H1 (cell line): ENCODE results near the gene RS1. TPM values are rescaled to one million over a fixed set of nuclear protein-coding genes. Genes with fewer than 3 reads are reported as not detected.

Source experiments
- CTCF ChIA-PET: fragments of 300-600 bp; sonication (Branson Sonifier 250); formaldehyde crosslinking; loops from one replicate; lab custom pipeline; 2021; ENCODE audit not compliant: partially characterized antibody; lab: Charles Lee
- POLR2A ChIA-PET: fragments of 300-600 bp; sonication (Branson Sonifier 250); formaldehyde crosslinking; loops from one replicate; lab custom pipeline; 2021; ENCODE audit warnings: inconsistent platforms; ENCODE audit not compliant: partially characterized antibody; lab: Charles Lee
- DNase-seq, 2 experiments: peaks; one replicate each; pipeline versions ENCODE4 v3.0.0 to v3.0.0-alpha.2; 2010 to 2022; ENCODE audit warnings: low spot score in 2 of 2, low read depth in 1 of 2, mixed read lengths in 1 of 2
- FAIRE-seq: peaks from 2 replicates; lab custom pipeline; 2011; peaks lifted over from hg19 to GRCh38; lab: Jason Lieb, UNC
- H2AFZ ChIP-seq: 2 replicates; pipeline ENCODE4 v1.8.1; 2012; ENCODE audit warnings: low read length, inconsistent platforms
- H2AK5ac ChIP-seq: 2 replicates; pipeline ENCODE4 v1.6.1; 2013; ENCODE audit warnings: low read depth, low read length
- H2BK120ac ChIP-seq: replicated peaks from 2 replicates; pipeline ENCODE3; 2013; ENCODE audit warnings: low read depth, low read length, inconsistent platforms
- H2BK12ac ChIP-seq: 2 replicates; pipeline ENCODE4 v1.6.1; 2013; ENCODE audit warnings: low read depth, low read length
- H2BK15ac ChIP-seq: 2 replicates; pipeline ENCODE4 v1.6.1; 2013; ENCODE audit warnings: low read length
- H2BK20ac ChIP-seq: 2 replicates; pipeline ENCODE4 v1.6.1; 2013; ENCODE audit warnings: low read length
- H2BK5ac ChIP-seq: 2 replicates; pipeline ENCODE4 v1.6.1; 2013; ENCODE audit warnings: low read depth, low read length
- H3K14ac ChIP-seq: 2 replicates; pipeline ENCODE4 v1.6.1; 2013; ENCODE audit warnings: inconsistent platforms; ENCODE audit not compliant: insufficient read length
- H3K18ac ChIP-seq: 2 replicates; pipeline ENCODE4 v1.6.1; 2013; ENCODE audit warnings: low read length; ENCODE audit errors: extremely low read depth
- H3K23ac ChIP-seq: 2 replicates; pipeline ENCODE4 v1.6.1; 2013; ENCODE audit warnings: inconsistent platforms; ENCODE audit not compliant: insufficient read length
- H3K23me2 ChIP-seq: 2 replicates; pipeline ENCODE4 v1.6.1; 2013; ENCODE audit warnings: low read depth, low read length
- H3K27ac ChIP-seq: 2 replicates; pipeline ENCODE4 v1.6.1; 2011; ENCODE audit warnings: low read depth, low read length, inconsistent platforms
- H3K27me3 ChIP-seq, 4 experiments: replicated peaks in 1 of 4; 1 replicate in 1 of 4; 2 replicates in 3 of 4; pipeline versions ENCODE4 v1.6.1 to v1.8.1; 2011 to 2013; ENCODE audit warnings: low read length in 3 of 4, mild to moderate bottlenecking in 3 of 4, inconsistent platforms in 2 of 4, mixed read lengths in 2 of 4, moderate library complexity in 1 of 4; ENCODE audit not compliant: control insufficient read depth in 3 of 4, insufficient read depth in 3 of 4; ENCODE audit errors: extremely low read depth in 1 of 4
- H3K36me3 ChIP-seq, 4 experiments: 2 replicates each; pipeline versions ENCODE4 v1.6.1 to v1.8.1; 2011 to 2013; ENCODE audit warnings: mild to moderate bottlenecking in 4 of 4, low read length in 3 of 4, moderate library complexity in 2 of 4, control low read depth in 1 of 4, inconsistent platforms in 1 of 4; ENCODE audit not compliant: insufficient read depth in 4 of 4, control insufficient read depth in 2 of 4
- H3K4ac ChIP-seq: replicated peaks from 2 replicates; pipeline ENCODE3; 2013; ENCODE audit warnings: low read length, low read depth, mixed read lengths, inconsistent platforms; ENCODE audit not compliant: insufficient read length
- H3K4me1 ChIP-seq, 4 experiments: replicated peaks in 1 of 4; 1 replicate in 1 of 4; 2 replicates in 3 of 4; pipeline versions ENCODE4 v1.6.1 to v1.8.1; 2011 to 2013; ENCODE audit warnings: low read length in 3 of 4, inconsistent platforms in 2 of 4, mixed read lengths in 1 of 4; ENCODE audit not compliant: insufficient read depth in 4 of 4, control insufficient read depth in 3 of 4
- H3K4me2 ChIP-seq, 2 experiments: 2 replicates each; pipeline versions ENCODE4 v1.6.1 to v1.8.1; 2011 to 2013; ENCODE audit warnings: low read depth in 2 of 2, low read length in 2 of 2, control low read depth in 1 of 2, inconsistent platforms in 1 of 2, mild to moderate bottlenecking in 1 of 2; ENCODE audit not compliant: insufficient read depth in 1 of 2
- H3K4me3 ChIP-seq, 4 experiments: fragments of 200-600, 300-600 bp in 1 of 4; sonication (generic), shearing (Covaris generic), sonication (Bioruptor Twin) in 1 of 4; 2 replicates each; pipeline versions ENCODE4 v1.5.1 to v1.8.1; 2011 to 2016; ENCODE audit warnings: low read length in 4 of 4, low read depth in 3 of 4, control low read depth in 2 of 4, inconsistent platforms in 2 of 4, mild to moderate bottlenecking in 2 of 4, mixed read lengths in 1 of 4, moderate library complexity in 1 of 4; ENCODE audit not compliant: insufficient read depth in 2 of 4; ENCODE audit errors: extremely low read depth in 1 of 4
- H3K56ac ChIP-seq: replicated peaks from 2 replicates; pipeline ENCODE3; 2013; ENCODE audit warnings: low read depth, mild to moderate bottlenecking, mixed read lengths, low read length, inconsistent platforms; ENCODE audit not compliant: insufficient read length
- H3K79me1 ChIP-seq: 2 replicates; pipeline ENCODE4 v1.6.1; 2013; ENCODE audit warnings: low read depth, low read length, control low read depth
- H3K79me2 ChIP-seq, 2 experiments: 2 replicates each; pipeline versions ENCODE4 v1.6.1 to v1.8.1; 2012 to 2013; ENCODE audit warnings: low read length in 2 of 2, mild to moderate bottlenecking in 2 of 2, inconsistent platforms in 1 of 2; ENCODE audit not compliant: insufficient read depth in 2 of 2, control insufficient read depth in 1 of 2
- H3K9ac ChIP-seq, 4 experiments: replicated peaks in 1 of 4; 1 replicate in 1 of 4; 2 replicates in 3 of 4; pipeline versions ENCODE4 v1.6.1 to v1.8.1; 2011 to 2013; ENCODE audit warnings: low read depth in 3 of 4, low read length in 3 of 4, control low read depth in 2 of 4, mild to moderate bottlenecking in 2 of 4, moderate library complexity in 2 of 4, inconsistent platforms in 1 of 4; ENCODE audit errors: extremely low read depth in 1 of 4
- H3K9me3 ChIP-seq, 2 experiments: 2 replicates each; pipeline versions ENCODE4 v1.6.1 to v1.8.1; 2012 to 2013; ENCODE audit warnings: mild to moderate bottlenecking in 2 of 2, moderate library complexity in 2 of 2, control low read depth in 1 of 2, inconsistent platforms in 1 of 2, low read depth in 1 of 2, low read length in 1 of 2, mixed read lengths in 1 of 2; ENCODE audit not compliant: insufficient read depth in 2 of 2
- H4K20me1 ChIP-seq, 2 experiments: replicated peaks in 1 of 2; 2 replicates each; pipeline versions ENCODE3 to v1.8.1; 2011 to 2013; ENCODE audit warnings: inconsistent platforms in 2 of 2, low read length in 2 of 2, mild to moderate bottlenecking in 1 of 2; ENCODE audit not compliant: insufficient read depth in 2 of 2, control insufficient read depth in 1 of 2
- H4K5ac ChIP-seq: 2 replicates; pipeline ENCODE4 v1.6.1; 2013; ENCODE audit warnings: low read length, low read depth, mixed read lengths, inconsistent platforms; ENCODE audit not compliant: insufficient read length
- H4K8ac ChIP-seq: 2 replicates; pipeline ENCODE4 v1.8.0; 2013; ENCODE audit warnings: mild to moderate bottlenecking, moderate library complexity, low read length, inconsistent platforms; ENCODE audit not compliant: insufficient read depth; ENCODE audit errors: extremely low read depth
- H4K91ac ChIP-seq: replicated peaks from 2 replicates; pipeline ENCODE3; 2013; ENCODE audit warnings: low read length, mixed read lengths, inconsistent platforms; ENCODE audit not compliant: insufficient read length
- BCL11A ChIP-seq, 2 experiments: IDR thresholded peaks; one replicate each; pipeline ENCODE4 v1.6.1; 2011; ENCODE audit warnings: low read depth in 2 of 2, low read length in 2 of 2, mild to moderate bottlenecking in 2 of 2
- CBX5 ChIP-seq: fragments of 300-800, 300-1000 bp; sonication (generic); IDR thresholded peaks from 2 replicates; pipeline ENCODE4 v1.7.1; 2016; ENCODE audit warnings: antibody characterized with exemption, low read length, low read depth
- CREB1 ChIP-seq: IDR thresholded peaks from 2 replicates; pipeline ENCODE4 v1.6.1; 2012; ENCODE audit warnings: inconsistent platforms
- GABPA ChIP-seq: IDR thresholded peaks from 2 replicates; pipeline ENCODE4 v1.6.1; 2011; ENCODE audit warnings: mild to moderate bottlenecking, low read length, moderate library complexity, borderline replicate concordance; ENCODE audit not compliant: insufficient read depth
- GTF2F1 ChIP-seq: IDR thresholded peaks from 2 replicates; pipeline ENCODE4 v1.6.1; 2012; ENCODE audit warnings: low read depth, low read length, improper control_type of control experiment, borderline replicate concordance
- KDM1A ChIP-seq: fragments of 200-600, 300-600 bp; sonication (generic); IDR thresholded peaks from 2 replicates; pipeline ENCODE4 v1.7.1; 2016; ENCODE audit warnings: mild to moderate bottlenecking, low read length, borderline replicate concordance
- KDM5A ChIP-seq: fragments of 200-600 bp; IDR thresholded peaks from 2 replicates; pipeline ENCODE4 v1.7.1; 2012; ENCODE audit warnings: mild to moderate bottlenecking, low read length, inconsistent platforms, mixed read lengths
- POU5F1 ChIP-seq: IDR thresholded peaks from 2 replicates; pipeline ENCODE4 v1.6.1; 2011; ENCODE audit warnings: low read depth, mild to moderate bottlenecking, low read length, moderate library complexity
- RBBP5 ChIP-seq: IDR thresholded peaks from 2 replicates; pipeline ENCODE4 v1.7.1; 2012; ENCODE audit warnings: low read depth, mild to moderate bottlenecking, inconsistent platforms, low read length, moderate library complexity, borderline replicate concordance
- RXRA ChIP-seq: IDR thresholded peaks from 2 replicates; pipeline ENCODE4 v1.6.1; 2011; ENCODE audit warnings: low read depth, mild to moderate bottlenecking, low read length, moderate library complexity; ENCODE audit not compliant: insufficient read depth
- SAP30 ChIP-seq: fragments of 300-600 bp; sonication (generic); IDR thresholded peaks from 2 replicates; pipeline ENCODE4 v1.7.1; 2012; ENCODE audit warnings: low read length, moderate library complexity, mild to moderate bottlenecking, inconsistent platforms; ENCODE audit not compliant: insufficient read depth, insufficient replicate concordance
- SRF ChIP-seq: IDR thresholded peaks from 2 replicates; pipeline ENCODE4 v1.6.1; 2011; ENCODE audit warnings: mild to moderate bottlenecking, low read depth, low read length, moderate library complexity
- SUZ12 ChIP-seq: fragments of 200-600 bp; sonication (generic); IDR thresholded peaks from 2 replicates; pipeline ENCODE4 v1.6.1; 2012; ENCODE audit warnings: mild to moderate bottlenecking, inconsistent platforms, low read length, moderate library complexity, mixed read lengths
- TAF7 ChIP-seq: optimal IDR thresholded peaks from 2 replicates; pipeline ENCODE3; 2011; ENCODE audit warnings: low read depth, mild to moderate bottlenecking, inconsistent platforms, low read length, moderate library complexity, borderline replicate concordance
- WGBS, 2 experiments: shearing (Covaris generic) in 1 of 2; methylation state at CpG; one replicate each; pipeline versions ENCODE4 v1.1.6 to v1.1.7; 2013 to 2015; ENCODE audit warnings: low lambda C conversion rate in 2 of 2, mixed read lengths in 2 of 2, inconsistent platforms in 1 of 2, low coverage in 1 of 2, missing lambda C conversion rate in 1 of 2; ENCODE audit not compliant: insufficient replicate concordance in 2 of 2, insufficient coverage in 1 of 2, insufficient read length in 1 of 2; ENCODE audit errors: extremely low coverage in 1 of 2, missing lambda C conversion rate in 1 of 2; 5-methylcytosine and 5-hydroxymethylcytosine counted together
- polyA plus RNA-seq, 7 experiments: library from polyadenylated mRNA; depleted of rRNA in 3 of 7; stranded (reverse) in 5 of 7; unstranded in 2 of 7; fragments of >200 nt in 5 of 7; fragments of 200-250 nt in 2 of 7; gene quantifications; 1 replicate in 5 of 7; 2 replicates in 1 of 7; 4 replicates in 1 of 7; pipeline versions ENCODE4 v1.2.1 to v1.2.3, GENCODE V29; 2011 to 2013; ENCODE audit warnings: missing spikeins in 2 of 7, mixed read lengths in 2 of 7
- total RNA-seq: library from RNA; stranded (reverse); fragmentation: NEBNext Ultra II Directional; extraction: Animal tissue kit (Norgen Biotek cat#: 25700); gene quantifications from 2 replicates; pipeline ENCODE4 v1.2.1, GENCODE V29; 2021

The RS1 gene
- total and polyA plus RNA-seq, 2 of the 8 experiments (the other 6 are each of a cell fraction or from before 2014, with no cell fraction given): 0.03 TPM; not detected in 1

DNA sequence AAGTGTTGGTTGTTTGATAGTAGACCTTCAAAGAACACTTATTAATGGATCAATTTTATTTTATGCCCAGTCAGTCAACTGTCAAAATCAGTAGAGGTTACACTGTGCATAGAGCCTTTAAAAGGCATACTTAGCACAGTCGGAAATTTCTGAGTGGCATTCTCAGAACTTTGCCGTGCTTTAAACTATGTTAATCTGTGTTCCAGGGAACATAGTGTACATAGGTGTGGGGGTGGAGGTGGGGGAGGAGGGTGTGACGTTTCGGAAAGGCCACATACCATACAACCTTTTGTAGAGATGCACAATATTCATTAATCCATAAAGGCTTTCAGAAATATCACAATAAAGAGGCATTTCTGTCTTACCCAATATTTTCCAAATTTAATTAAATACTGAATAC lies 75.8 kb downstream of the RS1 start:
- Histone ChIP-seq H4K91ac (no peak overlapping the region), H2BK5ac (no peak overlapping the region), H3K36me3 (peaks cover 0 to 10% (median 0%) of the 10 kb centered on the region in 4 experiments; a peak in 1 of 8 replicates), H3K14ac (no peak overlapping the region), H3K9ac (no peak overlapping the region), H4K20me1 (no peaks in the 10 kb centered on the region), H3K4me2 (no peak overlapping the region), H4K5ac (no peak overlapping the region), H2BK15ac (no peak overlapping the region), H3K9me3 (no peaks in the 10 kb centered on the region), H2BK20ac (no peak overlapping the region), H3K56ac (no peak overlapping the region), H3K27me3 (no peaks in the 10 kb centered on the region), H3K4me1 (no peaks in the 10 kb centered on the region), H3K4me3 (no peak overlapping the region), H3K4ac (no peak overlapping the region), H3K79me1 (no peaks in the 10 kb centered on the region), H3K18ac (no peak overlapping the region), H2BK12ac (no peak overlapping the region), H2AK5ac (no peak overlapping the region), H2BK120ac (no peak overlapping the region), H3K79me2 (no peaks in the 10 kb centered on the region), H3K27ac (no peak overlapping the region), H4K8ac (no peak overlapping the region), H3K23ac (no peak overlapping the region), H3K23me2 (no peaks in the 10 kb centered on the region), H2AFZ (no peak overlapping the region)
- no peak for DNase-seq
- WGBS, 2 experiments: 89% methylated on average over 4 of the region's 4 CpGs; no CpG with 5 or more reads in 1 of the 2 experiments
- POLR2A ChIA-PET: no interaction called here
- CTCF ChIA-PET: no interaction called here
- no peak for FAIRE-seq
- no peak for TF ChIP-seq GTF2F1
- TF ChIP-seq BCL11A (IDR thresholded peaks at IDR 0.05; ENCODE audit: low read depth in 2 of 2, low read length in 2 of 2): no peak
- no peak for TF ChIP-seq RBBP5
- TF ChIP-seq SRF: no peak
- TF ChIP-seq TAF7: no peak
- TF ChIP-seq CREB1: no peak
- no peak for TF ChIP-seq CBX5
- no peak for TF ChIP-seq SUZ12
- TF ChIP-seq RXRA: no peak
- no peak for TF ChIP-seq KDM1A
- TF ChIP-seq KDM5A: no peak
- no peak for TF ChIP-seq POU5F1
- TF ChIP-seq GABPA: no peak
- TF ChIP-seq SAP30: no peak
